K562 (cell line): Measurements from ENCODE around the gene ITGB6. TPM values are rescaled to one million over a fixed set of nuclear protein-coding genes. Genes with fewer than 3 reads are reported as not detected.

Experiments
- ATAC-seq: fragments of 200-7000 bp; cut with Tn5 transposase; 3 replicates; pipeline ENCODE4 v1.9.1; 2020; ENCODE audit warnings: moderate library complexity
- BruUV-seq: library from RNA; stranded (reverse); fragments of 400-500 nt; replicated peaks from 2 replicates; lab custom pipeline; 2021; lab: Mats Ljungman, UMichigan
- CTCF ChIA-PET: fragments of 300-600 bp; formaldehyde crosslinking; extraction: SDS; loops from one replicate; lab custom pipeline; 2021; ENCODE audit warnings: low intra/inter-chr PET ratio; lab: Yijun Ruan, JAX
- POLR2A ChIA-PET: fragments of 300-600, 350-650 bp; sonication (Branson Sonifier 250); formaldehyde crosslinking; extraction: SDS; loops from one replicate; lab custom pipeline; 2021; ENCODE audit warnings: antibody characterized with exemption, inconsistent platforms; lab: Yijun Ruan, JAX
- DNase-seq, 4 experiments: peaks; one replicate each; pipeline versions ENCODE4 v3.0.0 to v3.0.0-alpha.2; 2011 to 2018; ENCODE audit warnings: low spot score in 3 of 4, mixed read lengths in 3 of 4; ENCODE audit errors: extremely low read depth in 1 of 4
- FAIRE-seq: peaks from 2 replicates; lab custom pipeline; 2011; peaks lifted over from hg19 to GRCh38; lab: Jason Lieb, UNC
- H2AFZ ChIP-seq: 2 replicates; pipeline ENCODE4 v1.6.0; 2011; ENCODE audit warnings: low read depth, low read length, control low read depth, inconsistent platforms
- H3K27ac ChIP-seq: fragments of 200-600 bp; 3 replicates; pipeline ENCODE4 v1.8.0; 2011; ENCODE audit warnings: low read depth, mild to moderate bottlenecking, control low read depth, inconsistent platforms, low read length, moderate library complexity, mixed read lengths; ENCODE audit errors: extremely low read depth
- H3K27me3 ChIP-seq, 2 experiments: fragments of 300-600 bp in 1 of 2; 2 replicates in 1 of 2; 3 replicates in 1 of 2; pipeline versions ENCODE4 v1.6.0 to v1.8.0; 2011; ENCODE audit warnings: inconsistent platforms in 2 of 2, low read length in 2 of 2, mild to moderate bottlenecking in 1 of 2, mixed read lengths in 1 of 2, moderate library complexity in 1 of 2; ENCODE audit not compliant: control insufficient read depth in 2 of 2, insufficient read depth in 2 of 2
- H3K36me3 ChIP-seq: fragments of 300-600 bp; 3 replicates; pipeline ENCODE4 v1.8.0; 2011; ENCODE audit warnings: mild to moderate bottlenecking, low read length, inconsistent platforms; ENCODE audit not compliant: control insufficient read depth, insufficient read depth
- H3K4me1 ChIP-seq, 2 experiments: fragments of 200-600 bp in 1 of 2; replicated peaks in 1 of 2; 2 replicates in 1 of 2; 3 replicates in 1 of 2; pipeline versions ENCODE4 v1.5.1 to v1.8.0; 2011; ENCODE audit warnings: inconsistent platforms in 2 of 2, low read length in 2 of 2, mild to moderate bottlenecking in 1 of 2, mixed read lengths in 1 of 2, moderate library complexity in 1 of 2; ENCODE audit not compliant: control insufficient read depth in 2 of 2, insufficient read depth in 2 of 2
- H3K4me2 ChIP-seq: 2 replicates; pipeline ENCODE4 v1.6.1; 2011; ENCODE audit warnings: low read length, control low read depth, inconsistent platforms, mixed read lengths; ENCODE audit not compliant: insufficient read depth
- H3K4me3 ChIP-seq: fragments of 200-600 bp; sonication (generic), shearing (Covaris generic); 2 replicates; pipeline ENCODE4 v1.5.1; 2016; ENCODE audit warnings: control low read depth, inconsistent platforms
- H3K79me2 ChIP-seq: fragments of 200-600 bp; 3 replicates; pipeline ENCODE4 v1.8.0; 2011; ENCODE audit warnings: low read length, inconsistent platforms; ENCODE audit not compliant: control insufficient read depth, insufficient read depth
- H3K9ac ChIP-seq, 2 experiments: 2 replicates each; pipeline versions ENCODE4 v1.6.0 to v1.6.1; 2011; ENCODE audit warnings: low read depth in 2 of 2, low read length in 2 of 2, control low read depth in 1 of 2, inconsistent platforms in 1 of 2, mild to moderate bottlenecking in 1 of 2, mixed read lengths in 1 of 2; ENCODE audit not compliant: insufficient read depth in 1 of 2
- H3K9me1 ChIP-seq: one replicate; pipeline ENCODE4 v1.6.0; 2011; ENCODE audit warnings: inconsistent platforms, mild to moderate bottlenecking, low read length, moderate library complexity; ENCODE audit not compliant: control insufficient read depth, insufficient read depth
- H3K9me3 ChIP-seq: replicated peaks from 2 replicates; pipeline ENCODE4 v1.5.1; 2011; ENCODE audit warnings: low read depth, low read length, inconsistent platforms; ENCODE audit not compliant: control insufficient read depth, insufficient read depth
- H4K20me1 ChIP-seq: replicated peaks from 2 replicates; pipeline ENCODE4 v1.6.1; 2011; ENCODE audit warnings: low read length, inconsistent platforms, mixed read lengths; ENCODE audit not compliant: control insufficient read depth, insufficient read depth
- FOXP1 ChIP-seq: sonication (generic); formaldehyde crosslinking; IDR thresholded peaks from 2 replicates; pipeline ENCODE4 v1.8.0; 2022; ENCODE audit warnings: mild to moderate bottlenecking, missing genetic modification reagents
- GATA2 ChIP-seq: sonication (generic); formaldehyde crosslinking; IDR thresholded peaks from 2 replicates; pipeline ENCODE4 v1.4.0; 2020; ENCODE audit warnings: mild to moderate bottlenecking, missing genetic modification reagents
- SMAD3 ChIP-seq: fragments of 450-650 bp; formaldehyde crosslinking; conservative IDR thresholded peaks from 2 replicates; pipeline ENCODE4 v1.4.0; 2020; ENCODE audit warnings: mild to moderate bottlenecking
- SNRNP70 ChIP-seq: fragments of 200-400 bp; formaldehyde crosslinking; optimal IDR thresholded peaks from 2 replicates; pipeline ENCODE3; 2017; ENCODE audit warnings: low read depth, low read length
- TCF7 ChIP-seq: sonication (generic); IDR thresholded peaks from 2 replicates; pipeline ENCODE4 v1.6.1; 2016; ENCODE audit warnings: antibody characterized with exemption, borderline replicate concordance
- WGBS: fragments of 100-300 bp; shearing (Covaris generic); methylation state at CpG from one replicate; pipeline ENCODE4 v1.1.6; 2016; ENCODE audit warnings: low coverage, mixed read lengths; ENCODE audit not compliant: insufficient coverage; ENCODE audit errors: missing lambda C conversion rate; 5-methylcytosine and 5-hydroxymethylcytosine counted together
- in situ Hi-C: fragments of 300-500 bp; cut with MboI; formaldehyde crosslinking; loops from 4 replicates; pipeline ENCODE4 v1.15.0; 2018; ENCODE audit warnings: inconsistent platforms, mixed read lengths
- intact Hi-C: fragments of 100-400 bp; cut with micrococcal nuclease; formaldehyde crosslinking; loops from 2 replicates; pipeline ENCODE4 v1.14.2; 2022
- polyA plus RNA-seq, 8 experiments: library from polyadenylated mRNA; depleted of rRNA in 4 of 8; stranded (reverse) in 5 of 8; unstranded in 3 of 8; fragments of >200 nt; fragmentation: Nextera tagmentation in 2 of 8; fragmentation: Illumina TruSeq in 1 of 8; extraction: Ambion mirVana in 2 of 8; extraction: Trizol in 1 of 8; gene quantifications; 2 replicates each; pipeline versions ENCODE4 v1.2.1 to v1.2.3, GENCODE V29; 2011 to 2014; ENCODE audit warnings: inconsistent platforms in 1 of 8, missing spikeins in 1 of 8
- total RNA-seq, 7 experiments: library from RNA; depleted of rRNA in 6 of 7; stranded (reverse); fragments of >200 nt in 6 of 7; fragmentation: Illumina TruSeq in 2 of 7; extraction: Trizol in 2 of 7; gene quantifications; 2 replicates each; pipeline versions ENCODE4 v1.2.1 to v1.2.3, GENCODE V29; 2011 to 2021; ENCODE audit warnings: low replicate concordance in 1 of 7
- TF ChIP-seq, protein P1 (sequence below): fragments of 450-650 bp; IDR thresholded peaks from 2 replicates; pipeline ENCODE4 v1.6.1; 2016; ENCODE audit warnings: mild to moderate bottlenecking, moderate library complexity
- TF ChIP-seq, protein P2 (sequence below): fragments of 450-650 bp; formaldehyde crosslinking; conservative IDR thresholded peaks from 2 replicates; pipeline ENCODE4 v1.4.0; 2022; ENCODE audit warnings: mild to moderate bottlenecking, missing genetic modification characterization
- TF ChIP-seq, protein P3 (sequence below): fragments of 450-650 bp; conservative IDR thresholded peaks from 2 replicates; pipeline ENCODE4 v1.6.1; 2016; ENCODE audit warnings: missing genetic modification characterization, low read depth, mild to moderate bottlenecking, control low read depth, missing compliant biosample characterization

Gene ITGB6
- total and polyA plus RNA-seq, 9 of the 15 experiments (the other 6 are each of a cell fraction or from before 2014, with no cell fraction given), result 0.18 TPM; not detected in 8

DNA sequence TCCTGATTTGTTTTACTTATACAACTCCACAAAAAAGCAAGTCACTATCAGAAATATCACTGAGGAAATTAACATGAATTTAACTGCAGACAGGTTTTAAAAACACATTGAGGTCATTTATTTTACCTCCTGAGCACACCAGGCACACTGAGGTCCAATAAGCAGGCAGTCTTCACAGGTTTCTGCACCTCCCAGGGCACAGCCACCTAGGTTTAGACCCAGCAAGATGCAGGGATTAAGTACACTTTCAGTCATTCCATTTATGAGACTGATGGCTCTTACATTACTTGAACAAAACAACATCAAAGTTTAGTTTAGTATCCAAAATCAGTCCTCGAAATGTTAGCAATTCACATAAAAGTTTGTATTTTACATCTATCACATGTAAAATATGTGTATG is 1.0 kb downstream of the ITGB6 start:
- H3K79me2 ChIP-seq, result no peaks in the 10 kb centered on the region
- no peak for ATAC-seq
- no peak overlapping the region for H3K9ac ChIP-seq
- H3K4me3 ChIP-seq, result no peak overlapping the region
- intact Hi-C loops, result no loop called here
- H3K9me3 ChIP-seq, result no peaks in the 10 kb centered on the region
- H3K4me2 ChIP-seq, result no peak overlapping the region
- H3K4me1 ChIP-seq, result no peaks in the 10 kb centered on the region
- no peak for FAIRE-seq
- in situ Hi-C loops, result no loop called here
- ChIA-PET POLR2A (no interaction called here), CTCF (no interaction called here)
- no peaks in the 10 kb centered on the region for H3K27me3 ChIP-seq
- no TSS peak for BruUV-seq
- H3K9me1 ChIP-seq, result no peaks in the 10 kb centered on the region
- H2AFZ ChIP-seq, result no peak overlapping the region
- H3K36me3 ChIP-seq, result no peaks in the 10 kb centered on the region
- H3K27ac ChIP-seq, result no peak overlapping the region
- H4K20me1 ChIP-seq, result no peaks in the 10 kb centered on the region
- no peak for DNase-seq
- WGBS, result 0% methylated on average over 1 of the region's 1 CpG
- TF ChIP-seq, protein P1, sequence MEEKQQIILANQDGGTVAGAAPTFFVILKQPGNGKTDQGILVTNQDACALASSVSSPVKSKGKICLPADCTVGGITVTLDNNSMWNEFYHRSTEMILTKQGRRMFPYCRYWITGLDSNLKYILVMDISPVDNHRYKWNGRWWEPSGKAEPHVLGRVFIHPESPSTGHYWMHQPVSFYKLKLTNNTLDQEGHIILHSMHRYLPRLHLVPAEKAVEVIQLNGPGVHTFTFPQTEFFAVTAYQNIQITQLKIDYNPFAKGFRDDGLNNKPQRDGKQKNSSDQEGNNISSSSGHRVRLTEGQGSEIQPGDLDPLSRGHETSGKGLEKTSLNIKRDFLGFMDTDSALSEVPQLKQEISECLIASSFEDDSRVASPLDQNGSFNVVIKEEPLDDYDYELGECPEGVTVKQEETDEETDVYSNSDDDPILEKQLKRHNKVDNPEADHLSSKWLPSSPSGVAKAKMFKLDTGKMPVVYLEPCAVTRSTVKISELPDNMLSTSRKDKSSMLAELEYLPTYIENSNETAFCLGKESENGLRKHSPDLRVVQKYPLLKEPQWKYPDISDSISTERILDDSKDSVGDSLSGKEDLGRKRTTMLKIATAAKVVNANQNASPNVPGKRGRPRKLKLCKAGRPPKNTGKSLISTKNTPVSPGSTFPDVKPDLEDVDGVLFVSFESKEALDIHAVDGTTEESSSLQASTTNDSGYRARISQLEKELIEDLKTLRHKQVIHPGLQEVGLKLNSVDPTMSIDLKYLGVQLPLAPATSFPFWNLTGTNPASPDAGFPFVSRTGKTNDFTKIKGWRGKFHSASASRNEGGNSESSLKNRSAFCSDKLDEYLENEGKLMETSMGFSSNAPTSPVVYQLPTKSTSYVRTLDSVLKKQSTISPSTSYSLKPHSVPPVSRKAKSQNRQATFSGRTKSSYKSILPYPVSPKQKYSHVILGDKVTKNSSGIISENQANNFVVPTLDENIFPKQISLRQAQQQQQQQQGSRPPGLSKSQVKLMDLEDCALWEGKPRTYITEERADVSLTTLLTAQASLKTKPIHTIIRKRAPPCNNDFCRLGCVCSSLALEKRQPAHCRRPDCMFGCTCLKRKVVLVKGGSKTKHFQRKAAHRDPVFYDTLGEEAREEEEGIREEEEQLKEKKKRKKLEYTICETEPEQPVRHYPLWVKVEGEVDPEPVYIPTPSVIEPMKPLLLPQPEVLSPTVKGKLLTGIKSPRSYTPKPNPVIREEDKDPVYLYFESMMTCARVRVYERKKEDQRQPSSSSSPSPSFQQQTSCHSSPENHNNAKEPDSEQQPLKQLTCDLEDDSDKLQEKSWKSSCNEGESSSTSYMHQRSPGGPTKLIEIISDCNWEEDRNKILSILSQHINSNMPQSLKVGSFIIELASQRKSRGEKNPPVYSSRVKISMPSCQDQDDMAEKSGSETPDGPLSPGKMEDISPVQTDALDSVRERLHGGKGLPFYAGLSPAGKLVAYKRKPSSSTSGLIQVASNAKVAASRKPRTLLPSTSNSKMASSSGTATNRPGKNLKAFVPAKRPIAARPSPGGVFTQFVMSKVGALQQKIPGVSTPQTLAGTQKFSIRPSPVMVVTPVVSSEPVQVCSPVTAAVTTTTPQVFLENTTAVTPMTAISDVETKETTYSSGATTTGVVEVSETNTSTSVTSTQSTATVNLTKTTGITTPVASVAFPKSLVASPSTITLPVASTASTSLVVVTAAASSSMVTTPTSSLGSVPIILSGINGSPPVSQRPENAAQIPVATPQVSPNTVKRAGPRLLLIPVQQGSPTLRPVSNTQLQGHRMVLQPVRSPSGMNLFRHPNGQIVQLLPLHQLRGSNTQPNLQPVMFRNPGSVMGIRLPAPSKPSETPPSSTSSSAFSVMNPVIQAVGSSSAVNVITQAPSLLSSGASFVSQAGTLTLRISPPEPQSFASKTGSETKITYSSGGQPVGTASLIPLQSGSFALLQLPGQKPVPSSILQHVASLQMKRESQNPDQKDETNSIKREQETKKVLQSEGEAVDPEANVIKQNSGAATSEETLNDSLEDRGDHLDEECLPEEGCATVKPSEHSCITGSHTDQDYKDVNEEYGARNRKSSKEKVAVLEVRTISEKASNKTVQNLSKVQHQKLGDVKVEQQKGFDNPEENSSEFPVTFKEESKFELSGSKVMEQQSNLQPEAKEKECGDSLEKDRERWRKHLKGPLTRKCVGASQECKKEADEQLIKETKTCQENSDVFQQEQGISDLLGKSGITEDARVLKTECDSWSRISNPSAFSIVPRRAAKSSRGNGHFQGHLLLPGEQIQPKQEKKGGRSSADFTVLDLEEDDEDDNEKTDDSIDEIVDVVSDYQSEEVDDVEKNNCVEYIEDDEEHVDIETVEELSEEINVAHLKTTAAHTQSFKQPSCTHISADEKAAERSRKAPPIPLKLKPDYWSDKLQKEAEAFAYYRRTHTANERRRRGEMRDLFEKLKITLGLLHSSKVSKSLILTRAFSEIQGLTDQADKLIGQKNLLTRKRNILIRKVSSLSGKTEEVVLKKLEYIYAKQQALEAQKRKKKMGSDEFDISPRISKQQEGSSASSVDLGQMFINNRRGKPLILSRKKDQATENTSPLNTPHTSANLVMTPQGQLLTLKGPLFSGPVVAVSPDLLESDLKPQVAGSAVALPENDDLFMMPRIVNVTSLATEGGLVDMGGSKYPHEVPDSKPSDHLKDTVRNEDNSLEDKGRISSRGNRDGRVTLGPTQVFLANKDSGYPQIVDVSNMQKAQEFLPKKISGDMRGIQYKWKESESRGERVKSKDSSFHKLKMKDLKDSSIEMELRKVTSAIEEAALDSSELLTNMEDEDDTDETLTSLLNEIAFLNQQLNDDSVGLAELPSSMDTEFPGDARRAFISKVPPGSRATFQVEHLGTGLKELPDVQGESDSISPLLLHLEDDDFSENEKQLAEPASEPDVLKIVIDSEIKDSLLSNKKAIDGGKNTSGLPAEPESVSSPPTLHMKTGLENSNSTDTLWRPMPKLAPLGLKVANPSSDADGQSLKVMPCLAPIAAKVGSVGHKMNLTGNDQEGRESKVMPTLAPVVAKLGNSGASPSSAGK, result no peak
- TF ChIP-seq, protein P2, sequence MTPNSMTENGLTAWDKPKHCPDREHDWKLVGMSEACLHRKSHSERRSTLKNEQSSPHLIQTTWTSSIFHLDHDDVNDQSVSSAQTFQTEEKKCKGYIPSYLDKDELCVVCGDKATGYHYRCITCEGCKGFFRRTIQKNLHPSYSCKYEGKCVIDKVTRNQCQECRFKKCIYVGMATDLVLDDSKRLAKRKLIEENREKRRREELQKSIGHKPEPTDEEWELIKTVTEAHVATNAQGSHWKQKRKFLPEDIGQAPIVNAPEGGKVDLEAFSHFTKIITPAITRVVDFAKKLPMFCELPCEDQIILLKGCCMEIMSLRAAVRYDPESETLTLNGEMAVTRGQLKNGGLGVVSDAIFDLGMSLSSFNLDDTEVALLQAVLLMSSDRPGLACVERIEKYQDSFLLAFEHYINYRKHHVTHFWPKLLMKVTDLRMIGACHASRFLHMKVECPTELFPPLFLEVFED, result no peak
- TF ChIP-seq FOXP1 (CRISPR knock-in tag) (no peak), SNRNP70 (no peak), TCF7 (no peak), GATA2 (no peak), SMAD3 (no peak)
- TF ChIP-seq, protein P3, sequence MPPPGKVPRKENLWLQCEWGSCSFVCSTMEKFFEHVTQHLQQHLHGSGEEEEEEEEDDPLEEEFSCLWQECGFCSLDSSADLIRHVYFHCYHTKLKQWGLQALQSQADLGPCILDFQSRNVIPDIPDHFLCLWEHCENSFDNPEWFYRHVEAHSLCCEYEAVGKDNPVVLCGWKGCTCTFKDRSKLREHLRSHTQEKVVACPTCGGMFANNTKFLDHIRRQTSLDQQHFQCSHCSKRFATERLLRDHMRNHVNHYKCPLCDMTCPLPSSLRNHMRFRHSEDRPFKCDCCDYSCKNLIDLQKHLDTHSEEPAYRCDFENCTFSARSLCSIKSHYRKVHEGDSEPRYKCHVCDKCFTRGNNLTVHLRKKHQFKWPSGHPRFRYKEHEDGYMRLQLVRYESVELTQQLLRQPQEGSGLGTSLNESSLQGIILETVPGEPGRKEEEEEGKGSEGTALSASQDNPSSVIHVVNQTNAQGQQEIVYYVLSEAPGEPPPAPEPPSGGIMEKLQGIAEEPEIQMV (tag), result no peak
